Small intestine (tissue), 7 donors: ENCODE measurements around the gene RAD51B. TPM values are rescaled to one million over a fixed set of nuclear protein-coding genes. Genes with fewer than 3 reads are reported as not detected.

Experiments used
- DNase-seq, 2 donors: peaks; one replicate each; pipeline versions ENCODE4 v3.0.0 to v3.0.0-alpha.2; 2013
- FAIRE-seq: peaks from 2 replicates; lab custom pipeline; 2012; peaks lifted over from hg19 to GRCh38; lab: Jason Lieb, UNC
- H3K27ac ChIP-seq, 3 donors: one replicate each; pipeline ENCODE4 v1.5.1; 2013; ENCODE audit warnings: low read length in 2 of 3, mild to moderate bottlenecking in 2 of 3, control low read depth in 1 of 3, inconsistent platforms in 1 of 3, low read depth in 1 of 3, moderate library complexity in 1 of 3
- H3K27me3 ChIP-seq, 3 donors: one replicate each; pipeline ENCODE4 v1.6.1; 2013; ENCODE audit warnings: low read length in 3 of 3, inconsistent platforms in 1 of 3; ENCODE audit not compliant: control insufficient read depth in 3 of 3, insufficient read depth in 3 of 3
- H3K36me3 ChIP-seq, 3 donors: one replicate each; pipeline ENCODE4 v1.6.1; 2013; ENCODE audit warnings: low read length in 3 of 3, inconsistent platforms in 1 of 3, low read depth in 1 of 3, mild to moderate bottlenecking in 1 of 3, moderate library complexity in 1 of 3; ENCODE audit not compliant: control insufficient read depth in 3 of 3, insufficient read depth in 2 of 3
- H3K4me1 ChIP-seq, 3 donors: one replicate each; pipeline ENCODE4 v1.6.1; 2013; ENCODE audit warnings: low read length in 2 of 3, inconsistent platforms in 1 of 3, low read depth in 1 of 3, mild to moderate bottlenecking in 1 of 3, moderate library complexity in 1 of 3; ENCODE audit not compliant: control insufficient read depth in 3 of 3, insufficient read depth in 2 of 3
- H3K4me3 ChIP-seq, 3 donors: one replicate each; pipeline ENCODE4 v1.5.1; 2013; ENCODE audit warnings: low read length in 3 of 3, control low read depth in 1 of 3, inconsistent platforms in 1 of 3, low read depth in 1 of 3, mild to moderate bottlenecking in 1 of 3, moderate library complexity in 1 of 3
- H3K9me3 ChIP-seq, 2 donors: one replicate each; pipeline ENCODE4 v1.6.1; 2013; ENCODE audit warnings: low read depth in 1 of 2, low read length in 1 of 2; ENCODE audit not compliant: control insufficient read depth in 2 of 2, insufficient read depth in 1 of 2
- WGBS, 3 donors: extraction: QIAGEN DNeasy Blood & Tissue Kit; methylation state at CpG; one replicate each; pipeline ENCODE4 v1.1.7; 2013; 5-methylcytosine and 5-hydroxymethylcytosine counted together
- polyA plus RNA-seq, 4 donors: library from polyadenylated mRNA; stranded (reverse) in 3 of 4; unstranded in 1 of 4; fragments of 200-250 nt in 3 of 4; fragments of 120-200 nt in 1 of 4; gene quantifications; one replicate each; pipeline versions ENCODE4 v1.2.1 to v1.2.3, GENCODE V29; 2013
- donor health status: healthy with polysubstance abuse.
- donor health status: control.
- donor health status: control.
- donor health status: Bipolar disorder and iron deficiency.
- donor health status: healthy.

RAD51B gene
- polyA plus RNA-seq, 4 donors, result 1.1 to 9.0 (median 4.1) TPM

DNA sequence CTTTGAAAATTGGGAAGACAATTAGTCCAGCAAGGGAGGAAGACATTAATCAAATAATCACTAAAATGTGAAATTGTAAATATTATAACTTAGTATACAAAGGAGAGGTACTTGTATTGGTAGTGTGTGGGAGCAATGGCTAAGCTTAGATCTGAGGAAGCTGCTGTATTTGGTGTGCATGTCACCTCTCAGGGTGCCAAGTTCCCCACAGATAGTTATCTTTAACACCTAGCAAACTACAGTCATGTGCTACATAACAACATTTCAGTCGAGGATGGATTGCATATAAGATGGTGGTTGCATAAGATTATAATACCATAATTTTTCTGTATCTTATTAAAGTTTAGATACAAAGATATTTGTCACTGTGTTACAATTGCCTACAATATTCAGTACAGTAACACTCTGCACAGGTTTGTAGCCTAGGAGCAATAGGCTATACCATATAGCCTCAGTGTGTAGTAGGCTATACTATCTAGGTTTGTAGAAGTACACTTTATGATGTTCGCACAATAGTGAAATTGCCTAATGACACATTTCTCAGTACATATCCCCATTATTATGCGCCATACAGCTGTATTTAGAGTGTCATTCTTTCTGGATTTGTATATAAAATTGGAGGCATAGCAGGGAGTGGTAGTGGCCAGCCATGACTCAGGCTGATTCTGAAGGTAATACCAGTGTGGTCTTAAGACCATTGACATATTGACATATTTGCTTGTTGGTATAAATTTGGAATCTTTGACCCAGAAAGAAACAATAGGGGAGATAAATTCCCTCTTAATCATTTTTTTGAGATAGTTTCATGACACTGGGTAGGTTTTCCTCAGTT, 55.8 kb downstream of the RAD51B start:
- Histone ChIP-seq H3K4me3 (no peak overlapping the region), H3K27ac (no peak overlapping the region), H3K4me1 (no peaks in the 10 kb centered on the region), H3K36me3 (no peaks in the 10 kb centered on the region), H3K27me3 (no peaks in the 10 kb centered on the region), H3K9me3 (no peaks in the 10 kb centered on the region)
- no peak for DNase-seq
- 68 to 79% (median 68%) methylated on average over 3 of the region's 3 CpGs for WGBS, 3 donors
- FAIRE-seq, result no peak

GRCh38 chr14:67879026-67879425, 59.4 kb downstream of the RAD51B start:
- no peaks in the 10 kb centered on the region for H3K9me3 ChIP-seq
- no peaks in the 10 kb centered on the region for H3K4me1 ChIP-seq
- no peak overlapping the region for H3K27ac ChIP-seq
- H3K36me3 ChIP-seq, result no peaks in the 10 kb centered on the region
- H3K27me3 ChIP-seq, result no peaks in the 10 kb centered on the region
- FAIRE-seq (no peak), DNase-seq (no peak)
- H3K4me3 ChIP-seq, result no peak overlapping the region

DNA sequence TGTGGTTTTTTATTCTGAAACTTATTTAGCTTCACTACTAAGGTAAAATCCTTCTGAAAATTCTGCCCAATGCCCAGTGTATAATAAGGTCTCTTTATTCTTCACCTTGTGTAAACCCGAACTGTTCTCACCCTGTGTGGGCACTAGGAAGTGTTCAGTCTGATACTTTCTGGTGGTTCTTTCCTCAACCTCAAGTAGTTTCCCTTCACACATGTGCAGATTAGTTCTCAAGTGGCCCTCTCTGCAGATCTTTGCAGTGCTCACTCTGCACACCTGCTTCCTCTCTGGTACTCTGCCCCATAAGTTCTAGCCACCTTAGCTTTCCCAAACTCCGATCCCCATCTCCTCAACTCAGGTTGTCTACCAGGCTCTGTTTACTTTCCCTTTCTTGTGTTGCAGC, 61.6 kb downstream of the RAD51B start:
- DNase-seq (no peak), FAIRE-seq (no peak)
- peaks cover 0 to 1% (median 0%) of the 10 kb centered on the region in 3 donors for H3K4me1 ChIP-seq
- 44 to 47% (median 46%) methylated on average over 2 of the region's 2 CpGs for WGBS, 3 donors
- no peaks in the 10 kb centered on the region for H3K36me3 ChIP-seq
- no peak overlapping the region for H3K27ac ChIP-seq
- H3K4me3 ChIP-seq, result no peak overlapping the region
- no peaks in the 10 kb centered on the region for H3K9me3 ChIP-seq
- H3K27me3 ChIP-seq, result no peaks in the 10 kb centered on the region

DNA sequence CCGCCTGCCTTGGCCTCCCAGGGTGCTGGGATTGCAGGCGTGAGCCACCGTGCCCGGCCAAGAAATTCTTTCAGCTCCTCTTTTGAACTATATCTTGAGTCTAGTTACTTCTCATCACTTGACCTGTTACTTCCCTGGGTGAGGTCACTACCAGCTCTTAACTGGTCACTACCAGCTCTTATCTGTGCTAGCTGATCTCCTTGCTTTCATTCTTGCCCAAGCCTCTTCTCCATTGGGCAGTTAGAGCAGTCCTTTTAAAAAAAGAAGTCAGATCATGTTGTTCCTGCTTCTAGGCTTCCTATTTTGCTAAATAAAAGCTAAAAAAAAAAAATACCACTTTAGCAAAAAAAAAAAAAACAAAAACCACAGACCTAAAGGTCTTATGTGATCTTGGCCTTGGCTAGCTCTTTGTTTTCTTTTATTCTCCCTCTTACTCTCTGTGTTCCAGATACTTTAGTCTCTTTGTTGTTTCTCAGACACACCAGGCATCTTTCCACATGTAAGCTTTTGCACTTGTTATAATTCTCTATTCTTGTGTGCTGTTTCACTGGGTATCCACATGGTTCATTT, 63.5 kb downstream of the RAD51B start:
- FAIRE-seq (no peak), DNase-seq (no peak)
- Histone ChIP-seq H3K27ac (no peak overlapping the region), H3K4me3 (no peak overlapping the region), H3K36me3 (no peaks in the 10 kb centered on the region), H3K27me3 (no peaks in the 10 kb centered on the region), H3K9me3 (no peaks in the 10 kb centered on the region), H3K4me1 (peaks cover 0 to 8% (median 0%) of the 10 kb centered on the region in 3 donors)
- WGBS, 3 donors, result 92 to 93% (median 92%) methylated on average over 4 of the region's 4 CpGs

- Histone ChIP-seq H3K27ac (no peak overlapping the region), H3K4me1 (peaks cover 0 to 8% (median 0%) of the 10 kb centered on the region in 3 donors), H3K27me3 (no peaks in the 10 kb centered on the region), H3K9me3 (no peaks in the 10 kb centered on the region), H3K4me3 (no peak overlapping the region), H3K36me3 (no peaks in the 10 kb centered on the region)
- FAIRE-seq, result peak; percentile 51
- no peak for DNase-seq
- WGBS, 3 donors, result 58 to 81% (median 69%) methylated on average over 1 of the region's 1 CpG
These were observed 64.1 kb downstream of the RAD51B start for GRCh38 chr14:67883717-67884116.

DNA sequence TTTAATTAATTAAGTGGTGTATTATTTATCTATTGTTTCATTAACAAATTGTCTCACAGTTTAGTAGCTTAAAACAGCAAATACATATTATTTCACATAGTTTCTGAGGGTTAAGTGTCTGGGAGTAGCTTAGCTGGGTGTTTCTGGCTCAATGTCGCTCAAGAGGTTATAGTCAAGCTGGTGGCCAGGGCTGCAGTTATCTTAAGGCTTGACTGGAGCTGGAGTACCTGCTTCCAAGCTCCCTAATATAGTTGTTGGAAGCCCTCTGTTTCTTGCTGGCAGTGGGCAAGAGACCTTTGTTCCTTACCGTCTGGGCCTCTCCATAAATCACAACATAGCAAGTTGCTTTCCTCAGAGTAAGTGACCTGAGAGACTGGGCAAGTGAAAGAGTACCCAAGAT, 66.6 kb downstream of the RAD51B start:
- no peak for FAIRE-seq
- H3K9me3 ChIP-seq, result no peaks in the 10 kb centered on the region
- peaks cover 0 to 8% (median 0%) of the 10 kb centered on the region in 3 donors for H3K4me1 ChIP-seq
- H3K4me3 ChIP-seq, result no peak overlapping the region
- peak in 1 of 2 donors; percentile 14 for DNase-seq
- H3K36me3 ChIP-seq, result no peaks in the 10 kb centered on the region
- no peaks in the 10 kb centered on the region for H3K27me3 ChIP-seq
- 69 to 79% (median 77%) methylated on average over 2 of the region's 2 CpGs for WGBS, 3 donors
- no peak overlapping the region for H3K27ac ChIP-seq

DNA sequence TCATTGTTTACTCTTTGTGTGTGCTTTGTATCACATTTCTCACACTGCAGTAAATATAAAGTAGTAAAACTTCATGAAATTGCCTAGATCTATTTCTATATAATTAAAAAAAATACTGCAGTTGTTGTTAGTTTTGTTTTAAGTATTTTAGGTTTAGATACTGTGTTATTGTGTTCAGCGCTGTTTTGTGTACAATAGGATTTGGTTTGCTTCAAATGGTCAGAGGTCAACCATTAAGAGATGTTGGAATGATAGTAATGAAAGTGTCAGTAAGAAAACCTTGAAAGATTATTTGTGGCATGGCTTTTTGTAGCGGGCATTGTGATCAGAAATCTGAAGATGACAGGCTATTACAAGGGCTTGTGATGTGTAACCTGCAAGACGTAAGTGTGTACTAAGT, 67.9 kb downstream of the RAD51B start:
- Histone ChIP-seq H3K4me3 (no peak overlapping the region), H3K9me3 (no peaks in the 10 kb centered on the region), H3K4me1 (peaks cover 0 to 15% (median 0%) of the 10 kb centered on the region in 3 donors), H3K27me3 (no peaks in the 10 kb centered on the region), H3K36me3 (no peaks in the 10 kb centered on the region), H3K27ac (no peak overlapping the region)
- FAIRE-seq (no peak), DNase-seq (no peak)
- WGBS, 3 donors, result 20 to 60% (median 33%) methylated on average over 3 of the region's 3 CpGs

- WGBS, 3 donors, result 93 to 97% (median 94%) methylated on average over 4 of the region's 4 CpGs
- Histone ChIP-seq H3K4me3 (no peak overlapping the region), H3K9me3 (no peaks in the 10 kb centered on the region), H3K4me1 (peaks cover 0 to 21% (median 0%) of the 10 kb centered on the region in 3 donors), H3K27ac (no peak overlapping the region), H3K36me3 (no peaks in the 10 kb centered on the region), H3K27me3 (no peaks in the 10 kb centered on the region)
- FAIRE-seq, result no peak
- no peak for DNase-seq
These were observed 69.9 kb downstream of the RAD51B start for GRCh38 chr14:67889455-67889854.
